Measurements from ENCODE around the gene ZFYVE9. TPM values are rescaled to one million over a fixed set of nuclear protein-coding genes. Genes with fewer than 3 reads are reported as not detected.

The ZFYVE9 gene
- polyA plus RNA-seq, 1 donor from 2014 or later = 18.1 TPM

GRCh38 chr1:52166996-52167753, 25.3 kb downstream of the ZFYVE9 start:
- no peak for TF ChIP-seq RAD21 (conservative IDR thresholded peaks at IDR 0.05)
- no peak for TF ChIP-seq SMC3 (conservative IDR thresholded peaks at IDR 0.05; ENCODE audit: poor library complexity)
- no peak for TF ChIP-seq MXI1 (conservative IDR thresholded peaks at IDR 0.05; ENCODE audit: poor library complexity, severe bottlenecking)
- no peak for TF ChIP-seq CTCF (IDR thresholded peaks at IDR 0.05; ENCODE audit: poor library complexity, severe bottlenecking)
- no peak for TF ChIP-seq REST (IDR thresholded peaks at IDR 0.05; ENCODE audit: borderline replicate concordance)
- TF ChIP-seq TAF1 (IDR thresholded peaks at IDR 0.05; ENCODE audit: low read depth) = no peak
- TF ChIP-seq EP300 (conservative IDR thresholded peaks at IDR 0.05; ENCODE audit: poor library complexity, severe bottlenecking) = no peak
- no peak for TF ChIP-seq EZH2 (IDR thresholded peaks at IDR 0.05; ENCODE audit: borderline replicate concordance, insufficient read depth, low read length, poor library complexity, severe bottlenecking)
- no peak for TF ChIP-seq POLR2AphosphoS5 (IDR thresholded peaks at IDR 0.05)
- Histone ChIP-seq H3K36me3 (ENCODE audit: insufficient read depth, low read length) (no peaks in the 10 kb centered on the region), H3K9me2 (ENCODE audit: insufficient read depth, low read length) (no peaks in the 10 kb centered on the region), H3K27me3 (ENCODE audit: insufficient read depth, low read depth, low read length) (no peaks in the 10 kb centered on the region), H2AFZ (ENCODE audit: low read depth, low read length) (no peak overlapping the region), H4K20me1 (ENCODE audit: insufficient read depth) (no peaks in the 10 kb centered on the region), H3K27ac (ENCODE audit: low read length) (no peak overlapping the region), H3K79me2 (replicated peaks; ENCODE audit: insufficient read depth, low read length) (no peaks in the 10 kb centered on the region), H3K9me3 (ENCODE audit: low read length) (no peaks in the 10 kb centered on the region), H3F3A (ENCODE audit: insufficient read depth, low read length, poor library complexity, severe bottlenecking) (no peaks in the 10 kb centered on the region), H3K4me3 (ENCODE audit: low read length) (no peak overlapping the region), H3K9ac (ENCODE audit: low read length) (no peak overlapping the region), H3K4me2 (ENCODE audit: low read length) (no peak overlapping the region)

GRCh38 chr1:52168373-52169080, 26.6 kb downstream of the ZFYVE9 start:
- H3K4me3 ChIP-seq (ENCODE audit: low read length) = no peak overlapping the region

More at GRCh38 chr1:52168373-52169080, 26.6 kb downstream of the ZFYVE9 start:
- TF ChIP-seq POLR2AphosphoS5 (IDR thresholded peaks at IDR 0.05) (no peak), CTCF (IDR thresholded peaks at IDR 0.05; ENCODE audit: poor library complexity, severe bottlenecking) (no peak), REST (IDR thresholded peaks at IDR 0.05; ENCODE audit: borderline replicate concordance) (no peak), SMC3 (conservative IDR thresholded peaks at IDR 0.05; ENCODE audit: poor library complexity) (no peak), MXI1 (conservative IDR thresholded peaks at IDR 0.05; ENCODE audit: poor library complexity, severe bottlenecking) (no peak), RAD21 (conservative IDR thresholded peaks at IDR 0.05) (no peak), EP300 (conservative IDR thresholded peaks at IDR 0.05; ENCODE audit: poor library complexity, severe bottlenecking) (no peak)
- no peaks in the 10 kb centered on the region for H3K9me2 ChIP-seq (ENCODE audit: insufficient read depth, low read length)
- no peaks in the 10 kb centered on the region for H3K36me3 ChIP-seq (ENCODE audit: insufficient read depth, low read length)
- no peaks in the 10 kb centered on the region for H3K9me3 ChIP-seq (ENCODE audit: low read length)
- H3K27ac ChIP-seq (ENCODE audit: low read length) = no peak overlapping the region
- no peak overlapping the region for H3K4me2 ChIP-seq (ENCODE audit: low read length)
- no peak overlapping the region for H2AFZ ChIP-seq (ENCODE audit: low read depth, low read length)
- H3K27me3 ChIP-seq (ENCODE audit: insufficient read depth, low read depth, low read length) = no peaks in the 10 kb centered on the region
- no peak overlapping the region for H3K9ac ChIP-seq (ENCODE audit: low read length)
- no peaks in the 10 kb centered on the region for H3F3A ChIP-seq (ENCODE audit: insufficient read depth, low read length, poor library complexity, severe bottlenecking)
- H4K20me1 ChIP-seq (ENCODE audit: insufficient read depth) = no peaks in the 10 kb centered on the region
- no peaks in the 10 kb centered on the region for H3K79me2 ChIP-seq (replicated peaks; ENCODE audit: insufficient read depth, low read length)
